ENCODE data around the gene FBXO7.

DNA sequence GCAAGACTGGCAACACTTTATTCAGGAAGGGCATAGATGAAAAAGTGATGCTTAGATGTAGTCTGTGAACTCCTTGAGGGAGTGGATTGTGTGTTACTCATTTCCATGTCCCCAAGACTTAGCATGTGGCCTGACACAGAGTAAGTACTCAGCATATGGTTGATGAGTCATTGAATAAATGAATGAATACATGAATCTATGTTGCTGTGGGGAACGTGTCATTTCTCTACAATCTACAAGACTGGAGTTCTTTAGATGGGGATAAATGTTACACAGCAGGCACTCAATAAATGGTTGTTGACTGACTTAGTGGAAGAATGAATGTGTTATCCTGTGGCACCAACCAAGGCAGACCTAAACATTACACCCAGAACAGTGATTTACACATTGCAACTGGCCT is 28.3 kb upstream of the FBXO7 start:
- TF ChIP-seq POLR2AphosphoS5 (IDR thresholded peaks at IDR 0.05; ENCODE audit: low read depth, low read length) (no peak), SIN3A (IDR thresholded peaks at IDR 0.05; ENCODE audit: borderline replicate concordance, insufficient read depth, low read length) (no peak), TAF1 (IDR thresholded peaks at IDR 0.05; ENCODE audit: borderline replicate concordance, insufficient read depth, low read length) (no peak)
- TF ChIP-seq, protein P1, sequence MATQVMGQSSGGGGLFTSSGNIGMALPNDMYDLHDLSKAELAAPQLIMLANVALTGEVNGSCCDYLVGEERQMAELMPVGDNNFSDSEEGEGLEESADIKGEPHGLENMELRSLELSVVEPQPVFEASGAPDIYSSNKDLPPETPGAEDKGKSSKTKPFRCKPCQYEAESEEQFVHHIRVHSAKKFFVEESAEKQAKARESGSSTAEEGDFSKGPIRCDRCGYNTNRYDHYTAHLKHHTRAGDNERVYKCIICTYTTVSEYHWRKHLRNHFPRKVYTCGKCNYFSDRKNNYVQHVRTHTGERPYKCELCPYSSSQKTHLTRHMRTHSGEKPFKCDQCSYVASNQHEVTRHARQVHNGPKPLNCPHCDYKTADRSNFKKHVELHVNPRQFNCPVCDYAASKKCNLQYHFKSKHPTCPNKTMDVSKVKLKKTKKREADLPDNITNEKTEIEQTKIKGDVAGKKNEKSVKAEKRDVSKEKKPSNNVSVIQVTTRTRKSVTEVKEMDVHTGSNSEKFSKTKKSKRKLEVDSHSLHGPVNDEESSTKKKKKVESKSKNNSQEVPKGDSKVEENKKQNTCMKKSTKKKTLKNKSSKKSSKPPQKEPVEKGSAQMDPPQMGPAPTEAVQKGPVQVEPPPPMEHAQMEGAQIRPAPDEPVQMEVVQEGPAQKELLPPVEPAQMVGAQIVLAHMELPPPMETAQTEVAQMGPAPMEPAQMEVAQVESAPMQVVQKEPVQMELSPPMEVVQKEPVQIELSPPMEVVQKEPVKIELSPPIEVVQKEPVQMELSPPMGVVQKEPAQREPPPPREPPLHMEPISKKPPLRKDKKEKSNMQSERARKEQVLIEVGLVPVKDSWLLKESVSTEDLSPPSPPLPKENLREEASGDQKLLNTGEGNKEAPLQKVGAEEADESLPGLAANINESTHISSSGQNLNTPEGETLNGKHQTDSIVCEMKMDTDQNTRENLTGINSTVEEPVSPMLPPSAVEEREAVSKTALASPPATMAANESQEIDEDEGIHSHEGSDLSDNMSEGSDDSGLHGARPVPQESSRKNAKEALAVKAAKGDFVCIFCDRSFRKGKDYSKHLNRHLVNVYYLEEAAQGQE (IDR thresholded peaks at IDR 0.05; ENCODE audit: insufficient read depth in 1 of 2, low read depth in 2 of 2, low read length in 2 of 2), result no peak
